OCI-LY1 (cell line): ENCODE results near the gene PLCD3.

Experiments
- H2AFZ ChIP-seq: fragments of 200-600 bp; sonication (generic), shearing (Covaris generic); 2 replicates; pipeline ENCODE4 v1.6.0; 2014; ENCODE audit warnings: antibody characterized with exemption, mild to moderate bottlenecking, low read length
- H3F3A ChIP-seq: fragments of 200-600 bp; sonication (generic), shearing (Covaris generic); 2 replicates; pipeline ENCODE4 v1.6.0; 2014; ENCODE audit warnings: mild to moderate bottlenecking, antibody characterized with exemption, low read length, moderate library complexity; ENCODE audit not compliant: insufficient read depth
- H3K27ac ChIP-seq: fragments of 200-600 bp; sonication (generic); 2 replicates; pipeline ENCODE4 v1.5.1; 2014; ENCODE audit warnings: low read length, mixed run types, mild to moderate bottlenecking, low read depth; ENCODE audit not compliant: poor library complexity, severe bottlenecking
- H3K27me3 ChIP-seq: fragments of 200-600 bp; sonication (generic); 2 replicates; pipeline ENCODE4 v1.6.0; 2014; ENCODE audit warnings: antibody characterized with exemption, mild to moderate bottlenecking, low read length, moderate library complexity; ENCODE audit not compliant: insufficient read depth
- H3K36me3 ChIP-seq: fragments of 200-600 bp; sonication (generic); 2 replicates; pipeline ENCODE4 v1.6.1; 2014; ENCODE audit warnings: mild to moderate bottlenecking, antibody characterized with exemption, low read length, moderate library complexity, mixed read lengths; ENCODE audit not compliant: insufficient read depth
- H3K4me1 ChIP-seq: fragments of 200-600 bp; sonication (generic); 2 replicates; pipeline ENCODE4 v1.5.1; 2014; ENCODE audit warnings: mild to moderate bottlenecking, low read length, moderate library complexity; ENCODE audit not compliant: insufficient read depth, severe bottlenecking
- H3K4me2 ChIP-seq: fragments of 200-600 bp; sonication (generic), shearing (Covaris generic); 2 replicates; pipeline ENCODE4 v1.6.1; 2014; ENCODE audit warnings: low read length
- H3K4me3 ChIP-seq: fragments of 200-600 bp; sonication (generic); 2 replicates; pipeline ENCODE4 v1.5.1; 2014; ENCODE audit warnings: low read length, low read depth, mild to moderate bottlenecking, mixed read lengths; ENCODE audit not compliant: poor library complexity, severe bottlenecking
- H3K79me2 ChIP-seq: fragments of 200-600 bp; shearing (Covaris generic); 2 replicates; pipeline ENCODE4 v1.6.1; 2016; ENCODE audit warnings: mixed run types, low read length, mixed read lengths; ENCODE audit not compliant: insufficient read depth
- H3K9ac ChIP-seq: fragments of 200-600 bp; sonication (generic), shearing (Covaris generic); 2 replicates; pipeline ENCODE4 v1.6.1; 2014; ENCODE audit warnings: mild to moderate bottlenecking, low read length, mixed read lengths
- H3K9me2 ChIP-seq: fragments of 200-600 bp; sonication (generic), shearing (Covaris generic); 2 replicates; pipeline ENCODE4 v1.6.1; 2014; ENCODE audit warnings: low read depth, mild to moderate bottlenecking, low read length, mixed read lengths
- H3K9me3 ChIP-seq: fragments of 200-600 bp; shearing (Covaris generic); 2 replicates; pipeline ENCODE4 v1.6.1; 2014; ENCODE audit warnings: low read length, mixed read lengths
- H4K20me1 ChIP-seq: fragments of 200-600 bp; sonication (generic), shearing (Covaris generic); 2 replicates; pipeline ENCODE4 v1.6.0; 2016; ENCODE audit warnings: mild to moderate bottlenecking, low read length; ENCODE audit not compliant: insufficient read depth
- CTCF ChIP-seq: fragments of 200-600 bp; sonication (generic), shearing (Covaris generic); IDR thresholded peaks from 2 replicates; pipeline ENCODE4 v1.5.1; 2017; ENCODE audit warnings: mild to moderate bottlenecking, antibody characterized with exemption, low read length, moderate library complexity, mixed read lengths
- EZH2 ChIP-seq: fragments of 200-600 bp; sonication (generic), shearing (Covaris generic); IDR thresholded peaks from 2 replicates; pipeline ENCODE4 v1.8.0; 2017; ENCODE audit warnings: borderline replicate concordance, mixed run types, mild to moderate bottlenecking, antibody characterized with exemption, low read length, moderate library complexity, mixed read lengths

PLCD3 gene

GRCh38 chr17:45119964-45120363 is 12.4 kb downstream of the PLCD3 start:
- no peaks in the 10 kb centered on the region for H3K36me3 ChIP-seq
- H3K4me3 ChIP-seq: no peak overlapping the region
- no peaks in the 10 kb centered on the region for H3F3A ChIP-seq
- no peaks in the 10 kb centered on the region for H3K9me3 ChIP-seq
- H3K27me3 ChIP-seq: peaks cover 12% of the 10 kb centered on the region; the same call in 1 of the 2 replicates
- no peak overlapping the region for H2AFZ ChIP-seq
- TF ChIP-seq EZH2 (no peak), CTCF (no peak)
- H4K20me1 ChIP-seq: no peaks in the 10 kb centered on the region
- H3K4me2 ChIP-seq: no peak overlapping the region
- no peaks in the 10 kb centered on the region for H3K9me2 ChIP-seq
- no peaks in the 10 kb centered on the region for H3K4me1 ChIP-seq
- no peaks in the 10 kb centered on the region for H3K79me2 ChIP-seq
- H3K9ac ChIP-seq: no peak overlapping the region
- no peak overlapping the region for H3K27ac ChIP-seq

- Histone ChIP-seq H3K27ac (no peak overlapping the region), H3K9me2 (no peaks in the 10 kb centered on the region), H3K79me2 (no peaks in the 10 kb centered on the region), H3K9ac (no peak overlapping the region), H2AFZ (no peak overlapping the region), H3K4me1 (no peaks in the 10 kb centered on the region), H4K20me1 (no peaks in the 10 kb centered on the region), H3K4me3 (no peak overlapping the region), H3K36me3 (no peaks in the 10 kb centered on the region), H3K27me3 (peaks cover 12% of the 10 kb centered on the region; the same call in 1 of the 2 replicates), H3K4me2 (no peak overlapping the region), H3F3A (no peaks in the 10 kb centered on the region), H3K9me3 (no peaks in the 10 kb centered on the region)
- no peak for TF ChIP-seq CTCF
- TF ChIP-seq EZH2: no peak
Measured at GRCh38 chr17:45118691-45119090, 13.6 kb downstream of the PLCD3 start.

GRCh38 chr17:45117848-45118646 is 14.3 kb downstream of the PLCD3 start:
- H3K4me1 ChIP-seq: no peaks in the 10 kb centered on the region

More at GRCh38 chr17:45117848-45118646, 14.3 kb downstream of the PLCD3 start:
- H2AFZ ChIP-seq: no peak overlapping the region
- no peaks in the 10 kb centered on the region for H3K79me2 ChIP-seq
- no peak overlapping the region for H3K27ac ChIP-seq
- TF ChIP-seq EZH2 (no peak), CTCF (no peak)
- no peaks in the 10 kb centered on the region for H3K9me2 ChIP-seq
- H3K27me3 ChIP-seq: peaks cover 12% of the 10 kb centered on the region; the same call in 1 of the 2 replicates
- H3K4me3 ChIP-seq: no peak overlapping the region
- no peak overlapping the region for H3K9ac ChIP-seq
- H3K9me3 ChIP-seq: no peaks in the 10 kb centered on the region
- H3K36me3 ChIP-seq: no peaks in the 10 kb centered on the region
- H4K20me1 ChIP-seq: no peaks in the 10 kb centered on the region
- no peak overlapping the region for H3K4me2 ChIP-seq
- H3F3A ChIP-seq: no peaks in the 10 kb centered on the region
